Aorta (tissue), 5 donors: ENCODE data around the gene NUP205. TPM values are rescaled to one million over a fixed set of nuclear protein-coding genes. Genes with fewer than 3 reads are reported as not detected.

ENCODE experiments used
- ATAC-seq: fragments of 200-7000 bp; cut with Tn5 transposase; one replicate; pipeline ENCODE4 v1.9.1; 2022; ENCODE audit warnings: moderate library complexity; ENCODE audit not compliant: low FRiP score
- DNase-seq, 2 donors: peaks; one replicate each; pipeline ENCODE4 v3.0.0-alpha.2; 2020
- H3K27ac ChIP-seq, 2 donors: one replicate each; pipeline ENCODE4 v1.5.1; 2013; ENCODE audit warnings: low read length in 2 of 2, mild to moderate bottlenecking in 2 of 2, moderate library complexity in 2 of 2, control low read depth in 1 of 2, inconsistent platforms in 1 of 2, low read depth in 1 of 2
- H3K27me3 ChIP-seq, 2 donors: one replicate each; pipeline ENCODE4 v1.6.1; 2013; ENCODE audit warnings: control low read depth in 1 of 2, low read length in 1 of 2, mild to moderate bottlenecking in 1 of 2, moderate library complexity in 1 of 2; ENCODE audit not compliant: insufficient read depth in 2 of 2, control insufficient read depth in 1 of 2
- H3K36me3 ChIP-seq, 2 donors: one replicate each; pipeline ENCODE4 v1.6.1; 2013; ENCODE audit warnings: control low read depth in 1 of 2, low read length in 1 of 2, mild to moderate bottlenecking in 1 of 2; ENCODE audit not compliant: insufficient read depth in 2 of 2, control insufficient read depth in 1 of 2
- H3K4me1 ChIP-seq, 2 donors: one replicate each; pipeline ENCODE4 v1.6.1; 2013; ENCODE audit warnings: low read length in 2 of 2, control low read depth in 1 of 2, mild to moderate bottlenecking in 1 of 2, moderate library complexity in 1 of 2; ENCODE audit not compliant: insufficient read depth in 2 of 2, control insufficient read depth in 1 of 2
- H3K4me3 ChIP-seq, 2 donors: one replicate each; pipeline ENCODE4 v1.5.1; 2013; ENCODE audit warnings: low read length in 2 of 2, control low read depth in 1 of 2, mild to moderate bottlenecking in 1 of 2
- H3K9me3 ChIP-seq: one replicate; pipeline ENCODE4 v1.6.1; 2013; ENCODE audit warnings: mild to moderate bottlenecking, low read length; ENCODE audit not compliant: control insufficient read depth
- WGBS, 2 donors: extraction: QIAGEN DNeasy Blood & Tissue Kit; methylation state at CpG; one replicate each; pipeline ENCODE4 v1.1.7; 2013; 5-methylcytosine and 5-hydroxymethylcytosine counted together
- intact Hi-C, 2 donors: fragments of 100-400 bp; cut with DNase I; formaldehyde crosslinking; loops; one replicate each; pipeline versions ENCODE4 v1.14.2 to v1.15.0; 2022
- polyA plus RNA-seq, 2 donors: library from polyadenylated mRNA; stranded (reverse); fragments of 200-250 nt; gene quantifications; one replicate each; pipeline ENCODE4 v1.2.3, GENCODE V29; 2013
- total RNA-seq, 2 donors: library from RNA; stranded (reverse); fragmentation: NEBNext Ultra II Directional; extraction: Animal tissue kit (Norgen Biotek cat#: 25700); gene quantifications; one replicate each; pipeline ENCODE4 v1.2.1, GENCODE V29; 2021
- donor health status: healthy with polysubstance abuse.
- donor health status: Bipolar disorder and iron deficiency.
- donor health status: DM: no; HTN: no; CAD: no.
- donor health status: DM: no; HTN: no; CAD: no.
- donor health status: DM: yes; HTN: yes; CAD: no.

NUP205 gene
- total and polyA plus RNA-seq, 4 donors, result 4.9 to 40.9 (median 30.1) TPM

- Histone ChIP-seq H3K27me3 (no peaks in the 10 kb centered on the region), H3K4me3 (no peak overlapping the region), H3K9me3 (no peaks in the 10 kb centered on the region), H3K36me3 (peaks cover 0 to 4% of the 10 kb centered on the region in 2 donors), H3K27ac (no peak overlapping the region), H3K4me1 (no peaks in the 10 kb centered on the region)
- intact Hi-C loops, result no loop called here
- WGBS, 2 donors, result 92% methylated on average over 3 of the region's 3 CpGs
- DNase-seq (no peak), ATAC-seq (no peak)
These were observed 26.9 kb downstream of the NUP205 start for GRCh38 chr7:135584362-135585353.

GRCh38 chr7:135597181-135597925 is 39.6 kb downstream of the NUP205 start:
- 67 to 69% methylated on average over 2 of the region's 2 CpGs for WGBS, 2 donors
- Histone ChIP-seq H3K36me3 (peaks cover 0 to 4% of the 10 kb centered on the region in 2 donors), H3K4me3 (no peak overlapping the region), H3K9me3 (no peaks in the 10 kb centered on the region), H3K27me3 (no peaks in the 10 kb centered on the region), H3K4me1 (no peaks in the 10 kb centered on the region), H3K27ac (no peak overlapping the region)
- no peak for ATAC-seq
- intact Hi-C loops, result no loop called here
- DNase-seq, result no peak

GRCh38 chr7:135597926-135598305 is 40.2 kb downstream of the NUP205 start:
- no peaks in the 10 kb centered on the region for H3K27me3 ChIP-seq
- no peak overlapping the region for H3K27ac ChIP-seq
- intact Hi-C loops, result no loop called here
- H3K4me3 ChIP-seq, result no peak overlapping the region
- no peaks in the 10 kb centered on the region for H3K4me1 ChIP-seq
- H3K36me3 ChIP-seq, result peaks cover 0 to 2% of the 10 kb centered on the region in 2 donors
- no peaks in the 10 kb centered on the region for H3K9me3 ChIP-seq
- ATAC-seq, result no peak
- no peak for DNase-seq
- whole genome bisulfite sequencing, 2 donors, result 80 to 86% methylated on average over 6 of the region's 6 CpGs

- Histone ChIP-seq H3K27me3 (no peaks in the 10 kb centered on the region), H3K9me3 (no peaks in the 10 kb centered on the region), H3K4me3 (no peak overlapping the region), H3K4me1 (no peaks in the 10 kb centered on the region), H3K27ac (no peak overlapping the region), H3K36me3 (peaks cover under 1 to 3% of the 10 kb centered on the region in 2 donors)
- DNase-seq (no peak), ATAC-seq (no peak)
- intact Hi-C loops, result no loop called here
These were observed 41.8 kb downstream of the NUP205 start for GRCh38 chr7:135599471-135599870.

GRCh38 chr7:135600226-135600625 is 42.5 kb downstream of the NUP205 start:
- WGBS, 2 donors, result 70 to 92% methylated on average over 2 of the region's 2 CpGs
- peaks cover 3% of the 10 kb centered on the region in 2 donors for H3K36me3 ChIP-seq
- H3K4me3 ChIP-seq, result no peak overlapping the region

GRCh38 chr7:135601182-135601581 is 43.5 kb downstream of the NUP205 start:
- ATAC-seq (no peak), DNase-seq (no peak)
- intact Hi-C loops, result no loop called here
- no peaks in the 10 kb centered on the region for H3K9me3 ChIP-seq
- H3K36me3 ChIP-seq, result peaks cover 3% of the 10 kb centered on the region in 2 donors
- H3K4me3 ChIP-seq, result no peak overlapping the region
- H3K27me3 ChIP-seq, result no peaks in the 10 kb centered on the region
- no peaks in the 10 kb centered on the region for H3K4me1 ChIP-seq
- no peak overlapping the region for H3K27ac ChIP-seq

More at GRCh38 chr7:135600226-135600625, 42.5 kb downstream of the NUP205 start:
- DNase-seq, result no peak
- H3K27ac ChIP-seq, result no peak overlapping the region
- H3K9me3 ChIP-seq, result no peaks in the 10 kb centered on the region
- ATAC-seq, result no peak
- H3K27me3 ChIP-seq, result no peaks in the 10 kb centered on the region
- intact Hi-C loops, result no loop called here
- no peaks in the 10 kb centered on the region for H3K4me1 ChIP-seq

- intact Hi-C loops, result no loop called here
- Histone ChIP-seq H3K4me1 (no peaks in the 10 kb centered on the region), H3K4me3 (no peak overlapping the region), H3K9me3 (no peaks in the 10 kb centered on the region), H3K36me3 (peaks cover 3% of the 10 kb centered on the region in 2 donors), H3K27ac (no peak overlapping the region), H3K27me3 (no peaks in the 10 kb centered on the region)
- ATAC-seq (no peak), DNase-seq (no peak)
- 77 to 78% methylated on average over 1 of the region's 1 CpG for WGBS, 2 donors
These were observed 44.6 kb downstream of the NUP205 start for GRCh38 chr7:135602304-135602703.

- no peaks in the 10 kb centered on the region for H3K4me1 ChIP-seq
- intact Hi-C loops, result no loop called here
- WGBS, 2 donors, result 96% methylated on average over 1 of the region's 1 CpG
- H3K27ac ChIP-seq, result no peak overlapping the region
- no peak for DNase-seq
- no peak overlapping the region for H3K4me3 ChIP-seq
- H3K27me3 ChIP-seq, result no peaks in the 10 kb centered on the region
- H3K36me3 ChIP-seq, result peaks cover 0 to 4% of the 10 kb centered on the region in 2 donors
- no peaks in the 10 kb centered on the region for H3K9me3 ChIP-seq
- no peak for ATAC-seq
These were observed 58.4 kb downstream of the NUP205 start for GRCh38 chr7:135616136-135616535.
